ENCODE results near the gene CBX8.

- TF ChIP-seq CTCF (IDR thresholded peaks at IDR 0.05) (no peak), SP1 (CRISPR knock-in tag; conservative IDR thresholded peaks at IDR 0.05) (no peak)
These were observed 43.6 kb upstream of the CBX8 start for GRCh38 chr17:79840269-79840988.

All from WTC11 (cell line).